OCI-LY1 (cell line): ENCODE results near the gene RUNX3.

Experiments used
- H2AFZ ChIP-seq: fragments of 200-600 bp; sonication (generic), shearing (Covaris generic); 2 replicates; pipeline ENCODE4 v1.6.0; 2014; ENCODE audit warnings: antibody characterized with exemption, mild to moderate bottlenecking, low read length
- H3F3A ChIP-seq: fragments of 200-600 bp; sonication (generic), shearing (Covaris generic); 2 replicates; pipeline ENCODE4 v1.6.0; 2014; ENCODE audit warnings: mild to moderate bottlenecking, antibody characterized with exemption, low read length, moderate library complexity; ENCODE audit not compliant: insufficient read depth
- H3K27ac ChIP-seq: fragments of 200-600 bp; sonication (generic); 2 replicates; pipeline ENCODE4 v1.5.1; 2014; ENCODE audit warnings: low read length, mixed run types, mild to moderate bottlenecking, low read depth; ENCODE audit not compliant: poor library complexity, severe bottlenecking
- H3K27me3 ChIP-seq: fragments of 200-600 bp; sonication (generic); 2 replicates; pipeline ENCODE4 v1.6.0; 2014; ENCODE audit warnings: antibody characterized with exemption, mild to moderate bottlenecking, low read length, moderate library complexity; ENCODE audit not compliant: insufficient read depth
- H3K36me3 ChIP-seq: fragments of 200-600 bp; sonication (generic); 2 replicates; pipeline ENCODE4 v1.6.1; 2014; ENCODE audit warnings: mild to moderate bottlenecking, antibody characterized with exemption, low read length, moderate library complexity, mixed read lengths; ENCODE audit not compliant: insufficient read depth
- H3K4me1 ChIP-seq: fragments of 200-600 bp; sonication (generic); 2 replicates; pipeline ENCODE4 v1.5.1; 2014; ENCODE audit warnings: mild to moderate bottlenecking, low read length, moderate library complexity; ENCODE audit not compliant: insufficient read depth, severe bottlenecking
- H3K4me2 ChIP-seq: fragments of 200-600 bp; sonication (generic), shearing (Covaris generic); 2 replicates; pipeline ENCODE4 v1.6.1; 2014; ENCODE audit warnings: low read length
- H3K4me3 ChIP-seq: fragments of 200-600 bp; sonication (generic); 2 replicates; pipeline ENCODE4 v1.5.1; 2014; ENCODE audit warnings: low read length, low read depth, mild to moderate bottlenecking, mixed read lengths; ENCODE audit not compliant: poor library complexity, severe bottlenecking
- H3K79me2 ChIP-seq: fragments of 200-600 bp; shearing (Covaris generic); 2 replicates; pipeline ENCODE4 v1.6.1; 2016; ENCODE audit warnings: mixed run types, low read length, mixed read lengths; ENCODE audit not compliant: insufficient read depth
- H3K9ac ChIP-seq: fragments of 200-600 bp; sonication (generic), shearing (Covaris generic); 2 replicates; pipeline ENCODE4 v1.6.1; 2014; ENCODE audit warnings: mild to moderate bottlenecking, low read length, mixed read lengths
- H3K9me2 ChIP-seq: fragments of 200-600 bp; sonication (generic), shearing (Covaris generic); 2 replicates; pipeline ENCODE4 v1.6.1; 2014; ENCODE audit warnings: low read depth, mild to moderate bottlenecking, low read length, mixed read lengths
- H3K9me3 ChIP-seq: fragments of 200-600 bp; shearing (Covaris generic); 2 replicates; pipeline ENCODE4 v1.6.1; 2014; ENCODE audit warnings: low read length, mixed read lengths
- H4K20me1 ChIP-seq: fragments of 200-600 bp; sonication (generic), shearing (Covaris generic); 2 replicates; pipeline ENCODE4 v1.6.0; 2016; ENCODE audit warnings: mild to moderate bottlenecking, low read length; ENCODE audit not compliant: insufficient read depth
- EZH2 ChIP-seq: fragments of 200-600 bp; sonication (generic), shearing (Covaris generic); IDR thresholded peaks from 2 replicates; pipeline ENCODE4 v1.8.0; 2017; ENCODE audit warnings: borderline replicate concordance, mixed run types, mild to moderate bottlenecking, antibody characterized with exemption, low read length, moderate library complexity, mixed read lengths
- TF ChIP-seq, protein P1 (sequence below): fragments of 200-600 bp; sonication (generic), shearing (Covaris generic); IDR thresholded peaks from 2 replicates; pipeline ENCODE4 v1.5.1; 2017; ENCODE audit warnings: mild to moderate bottlenecking, antibody characterized with exemption, low read length, moderate library complexity, mixed read lengths

The RUNX3 gene

DNA sequence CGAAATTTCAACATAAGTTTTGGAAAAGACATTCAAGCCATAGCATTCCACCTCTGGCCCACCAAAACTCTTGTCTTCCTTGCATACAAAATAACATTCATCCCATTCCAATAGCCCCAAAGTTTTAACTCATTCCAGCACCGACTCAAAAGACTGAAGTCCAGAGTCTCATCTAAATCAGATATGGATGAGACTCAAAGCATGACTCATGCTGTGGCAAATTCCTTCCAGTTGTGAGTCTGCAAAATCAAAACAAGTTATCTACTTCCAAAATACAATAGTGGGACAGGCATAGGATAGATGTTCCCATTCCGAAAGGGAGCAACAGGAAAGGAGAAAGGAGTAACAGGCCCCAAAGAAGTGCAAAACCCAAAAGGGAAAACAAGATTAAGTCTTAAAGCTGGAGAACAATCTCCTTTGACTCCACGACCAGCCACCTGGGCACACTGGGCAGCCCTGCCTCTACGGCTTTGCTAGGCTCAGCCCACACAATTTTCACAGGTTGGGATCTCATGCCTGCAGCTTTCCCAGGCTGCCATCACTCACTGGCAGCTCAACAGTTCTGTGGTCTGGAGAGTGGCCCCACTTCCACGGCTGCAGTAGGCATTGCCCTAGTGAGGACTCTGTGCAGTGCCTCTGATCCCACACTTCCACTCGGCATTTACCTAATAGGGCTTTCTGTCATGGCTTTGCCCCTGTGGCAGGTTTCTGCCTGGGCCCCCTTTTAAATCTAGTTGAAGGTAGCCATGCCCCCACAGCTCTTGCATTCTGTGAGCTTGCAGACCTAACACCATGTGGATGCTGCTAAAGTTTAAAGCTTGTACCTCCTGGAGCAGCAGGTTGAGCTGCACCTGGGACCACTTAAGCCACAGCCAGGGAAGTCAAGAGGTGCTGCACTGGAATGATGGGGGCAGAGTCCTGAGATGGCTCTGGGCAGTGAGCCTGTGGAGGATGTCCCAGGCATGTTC is 51.0 kb downstream of the RUNX3 start:
- Histone ChIP-seq H3K27ac (no peak overlapping the region), H3K4me3 (no peak overlapping the region), H3K79me2 (no peaks in the 10 kb centered on the region), H2AFZ (no peak overlapping the region), H3K9ac (no peak overlapping the region), H3K4me2 (no peak overlapping the region), H4K20me1 (no peaks in the 10 kb centered on the region), H3K9me3 (no peaks in the 10 kb centered on the region), H3F3A (no peaks in the 10 kb centered on the region), H3K9me2 (no peaks in the 10 kb centered on the region), H3K27me3 (no peaks in the 10 kb centered on the region), H3K4me1 (no peaks in the 10 kb centered on the region), H3K36me3 (no peaks in the 10 kb centered on the region; the same call in 1 of the 2 replicates)
- TF ChIP-seq EZH2 = no peak
- TF ChIP-seq, protein P1, sequence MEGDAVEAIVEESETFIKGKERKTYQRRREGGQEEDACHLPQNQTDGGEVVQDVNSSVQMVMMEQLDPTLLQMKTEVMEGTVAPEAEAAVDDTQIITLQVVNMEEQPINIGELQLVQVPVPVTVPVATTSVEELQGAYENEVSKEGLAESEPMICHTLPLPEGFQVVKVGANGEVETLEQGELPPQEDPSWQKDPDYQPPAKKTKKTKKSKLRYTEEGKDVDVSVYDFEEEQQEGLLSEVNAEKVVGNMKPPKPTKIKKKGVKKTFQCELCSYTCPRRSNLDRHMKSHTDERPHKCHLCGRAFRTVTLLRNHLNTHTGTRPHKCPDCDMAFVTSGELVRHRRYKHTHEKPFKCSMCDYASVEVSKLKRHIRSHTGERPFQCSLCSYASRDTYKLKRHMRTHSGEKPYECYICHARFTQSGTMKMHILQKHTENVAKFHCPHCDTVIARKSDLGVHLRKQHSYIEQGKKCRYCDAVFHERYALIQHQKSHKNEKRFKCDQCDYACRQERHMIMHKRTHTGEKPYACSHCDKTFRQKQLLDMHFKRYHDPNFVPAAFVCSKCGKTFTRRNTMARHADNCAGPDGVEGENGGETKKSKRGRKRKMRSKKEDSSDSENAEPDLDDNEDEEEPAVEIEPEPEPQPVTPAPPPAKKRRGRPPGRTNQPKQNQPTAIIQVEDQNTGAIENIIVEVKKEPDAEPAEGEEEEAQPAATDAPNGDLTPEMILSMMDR = no peak

DNA sequence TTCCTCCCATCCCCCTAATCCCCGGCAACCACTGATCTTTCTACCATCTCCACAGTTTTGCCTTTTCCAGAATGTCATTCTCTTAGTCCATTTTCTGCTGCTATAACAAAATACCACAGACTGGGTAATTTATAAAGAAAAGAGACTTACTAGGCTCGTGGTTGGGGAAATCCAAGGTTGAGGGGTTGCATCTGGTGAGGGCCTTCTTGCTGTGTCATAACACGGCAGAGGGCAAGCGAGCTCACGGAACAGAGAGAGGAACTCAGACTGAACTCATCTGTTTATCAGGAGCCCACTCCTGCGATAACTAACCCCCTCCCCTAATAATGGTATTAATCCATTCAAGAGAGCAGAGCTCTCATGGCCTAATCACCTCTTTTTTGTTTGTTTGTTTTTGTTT is 52.0 kb downstream of the RUNX3 start:
- Histone ChIP-seq H3K27ac (no peak overlapping the region), H3K9me3 (no peaks in the 10 kb centered on the region), H4K20me1 (no peaks in the 10 kb centered on the region), H2AFZ (no peak overlapping the region), H3K4me2 (no peak overlapping the region), H3K9ac (no peak overlapping the region), H3K4me3 (no peak overlapping the region), H3K27me3 (no peaks in the 10 kb centered on the region), H3F3A (no peaks in the 10 kb centered on the region), H3K36me3 (no peaks in the 10 kb centered on the region), H3K4me1 (no peaks in the 10 kb centered on the region), H3K79me2 (no peaks in the 10 kb centered on the region), H3K9me2 (no peaks in the 10 kb centered on the region)
- TF ChIP-seq, protein P1 = no peak

DNA sequence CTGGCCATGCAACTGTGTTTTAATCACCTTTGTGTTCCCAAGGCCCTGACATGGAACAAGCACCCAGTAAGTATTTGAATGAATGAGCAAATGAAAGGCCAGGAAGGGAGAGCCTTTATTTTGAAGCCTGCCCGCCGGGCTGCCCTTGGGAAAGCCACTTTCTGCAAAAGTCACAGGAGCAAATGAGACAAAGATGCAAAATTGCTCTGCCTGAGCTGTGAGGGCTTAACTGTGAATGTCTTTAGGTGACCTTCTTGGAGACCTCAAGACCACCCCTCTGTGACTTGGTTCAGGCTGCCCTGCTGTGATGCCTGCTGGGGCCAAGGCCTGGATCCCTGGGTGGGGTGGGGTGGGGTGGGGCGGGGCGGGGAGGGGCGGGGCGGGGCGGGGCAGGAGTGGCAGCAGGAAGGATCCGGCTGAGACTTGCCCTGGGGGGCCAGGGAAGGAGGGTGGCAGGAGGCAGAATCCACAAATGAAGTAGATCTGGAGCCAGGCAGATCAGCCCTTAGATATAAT is 54.0 kb downstream of the RUNX3 start:
- no peak overlapping the region for H3K9ac ChIP-seq
- no peaks in the 10 kb centered on the region for H3K9me2 ChIP-seq
- no peaks in the 10 kb centered on the region for H4K20me1 ChIP-seq
- no peaks in the 10 kb centered on the region for H3K27me3 ChIP-seq
- no peaks in the 10 kb centered on the region for H3F3A ChIP-seq
- H3K4me3 ChIP-seq = no peak overlapping the region
- no peaks in the 10 kb centered on the region for H3K79me2 ChIP-seq
- no peaks in the 10 kb centered on the region for H3K9me3 ChIP-seq
- no peak overlapping the region for H3K27ac ChIP-seq
- no peak for TF ChIP-seq EZH2
- TF ChIP-seq, protein P1 = no peak
- H3K4me1 ChIP-seq = no peaks in the 10 kb centered on the region
- H2AFZ ChIP-seq = no peak overlapping the region
- no peak overlapping the region for H3K4me2 ChIP-seq
- no peaks in the 10 kb centered on the region for H3K36me3 ChIP-seq
